ENCODE data around the gene IFITM2.

IFITM2 gene

GRCh38 chr11:357582-357981 lies 50.0 kb downstream of the IFITM2 start:
- no peaks in the 10 kb centered on the region for H4K20me1 ChIP-seq (ENCODE audit: insufficient read depth, low read length, poor library complexity, severe bottlenecking)
- no peaks in the 10 kb centered on the region for H3K27me3 ChIP-seq (ENCODE audit: insufficient read depth, low read length, poor library complexity, severe bottlenecking)
- no peak for TF ChIP-seq EZH2phosphoT487 (IDR thresholded peaks at IDR 0.05; ENCODE audit: borderline replicate concordance)
- no peak for TF ChIP-seq CTCF (conservative IDR thresholded peaks at IDR 0.05; ENCODE audit: low read length)
- H3K9ac ChIP-seq (ENCODE audit: low read depth, low read length, poor library complexity, severe bottlenecking) = no peak overlapping the region
- peaks cover 6% of the 10 kb centered on the region; the same call in 1 of the 2 replicates for H3K79me2 ChIP-seq (ENCODE audit: insufficient read depth, low read length)
- H3K9me2 ChIP-seq (replicated peaks; ENCODE audit: low read depth, low read length) = no peaks in the 10 kb centered on the region
- no peak overlapping the region for H3K4me2 ChIP-seq (ENCODE audit: low read depth, low read length, poor library complexity, severe bottlenecking)
- H3K4me3 ChIP-seq (ENCODE audit: low read length, poor library complexity, severe bottlenecking) = no peak overlapping the region
- no peaks in the 10 kb centered on the region; the same call in 1 of the 2 replicates for H3K9me3 ChIP-seq (ENCODE audit: insufficient read depth, low read depth, low read length)
- no peaks in the 10 kb centered on the region for H3K36me3 ChIP-seq (ENCODE audit: insufficient read depth, low read length)
- H2AFZ ChIP-seq (ENCODE audit: low read length) = no peak overlapping the region
- H3F3A ChIP-seq (ENCODE audit: low read depth) = peaks cover 15% of the 10 kb centered on the region; the same call in 1 of the 2 replicates
- peaks cover 30% of the 10 kb centered on the region for H3K4me1 ChIP-seq (ENCODE audit: insufficient read depth, low read length, poor library complexity, severe bottlenecking)

- H3K4me2 ChIP-seq (ENCODE audit: low read depth, low read length, poor library complexity, severe bottlenecking) = no peak overlapping the region
- no peak overlapping the region for H3K9ac ChIP-seq (ENCODE audit: low read depth, low read length, poor library complexity, severe bottlenecking)
- H2AFZ ChIP-seq (ENCODE audit: low read length) = no peak overlapping the region
- peaks cover 5% of the 10 kb centered on the region; the same call in 1 of the 2 replicates for H3K79me2 ChIP-seq (ENCODE audit: insufficient read depth, low read length)
- no peaks in the 10 kb centered on the region for H4K20me1 ChIP-seq (ENCODE audit: insufficient read depth, low read length, poor library complexity, severe bottlenecking)
- no peak overlapping the region for H3K4me3 ChIP-seq (ENCODE audit: low read length, poor library complexity, severe bottlenecking)
- no peaks in the 10 kb centered on the region for H3K27me3 ChIP-seq (ENCODE audit: insufficient read depth, low read length, poor library complexity, severe bottlenecking)
- no peaks in the 10 kb centered on the region; the same call in 1 of the 2 replicates for H3K9me3 ChIP-seq (ENCODE audit: insufficient read depth, low read depth, low read length)
- H3K36me3 ChIP-seq (ENCODE audit: insufficient read depth, low read length) = no peaks in the 10 kb centered on the region
- H3K9me2 ChIP-seq (replicated peaks; ENCODE audit: low read depth, low read length) = no peaks in the 10 kb centered on the region
- peaks cover 23% of the 10 kb centered on the region for H3K4me1 ChIP-seq (ENCODE audit: insufficient read depth, low read length, poor library complexity, severe bottlenecking)
- TF ChIP-seq CTCF (conservative IDR thresholded peaks at IDR 0.05; ENCODE audit: low read length) (no peak), EZH2phosphoT487 (IDR thresholded peaks at IDR 0.05; ENCODE audit: borderline replicate concordance) (no peak)
- H3F3A ChIP-seq (ENCODE audit: low read depth) = peaks cover 10% of the 10 kb centered on the region; the same call in 1 of the 2 replicates
These were observed 50.6 kb downstream of the IFITM2 start for GRCh38 chr11:358129-358800.
